WTC11 (cell line): ENCODE measurements around the gene SPTBN4. TPM values are rescaled to one million over a fixed set of nuclear protein-coding genes. Genes with fewer than 3 reads are reported as not detected.

Experiments
- AFF4 ChIP-seq: sonication (generic); formaldehyde crosslinking; IDR thresholded peaks from 2 replicates; pipeline ENCODE4 v1.8.1; 2023; ENCODE audit warnings: mild to moderate bottlenecking, missing genetic modification reagents, borderline replicate concordance
- ARID4B ChIP-seq: sonication (generic); formaldehyde crosslinking; IDR thresholded peaks from 2 replicates; pipeline ENCODE4 v1.8.0; 2023; ENCODE audit warnings: missing genetic modification reagents, mild to moderate bottlenecking, borderline replicate concordance
- ATF3 ChIP-seq: sonication (generic); formaldehyde crosslinking; conservative IDR thresholded peaks from 2 replicates; pipeline ENCODE4 v1.8.1; 2022; ENCODE audit warnings: mild to moderate bottlenecking, missing genetic modification reagents
- CBFB ChIP-seq: sonication (generic); formaldehyde crosslinking; IDR thresholded peaks from 2 replicates; pipeline ENCODE4 v1.8.1; 2022; ENCODE audit warnings: mild to moderate bottlenecking, low read depth, missing genetic modification reagents
- E2F1 ChIP-seq: sonication (generic); formaldehyde crosslinking; IDR thresholded peaks from 2 replicates; pipeline ENCODE4 v1.8.0; 2022; ENCODE audit warnings: mild to moderate bottlenecking, missing genetic modification reagents
- EMX1 ChIP-seq: fragments of 250-450 bp; sonication (Bioruptor Pico); IDR thresholded peaks from 2 replicates; pipeline ENCODE4 v1.8.0; 2021; ENCODE audit warnings: mild to moderate bottlenecking
- ETV6 ChIP-seq: sonication (generic); formaldehyde crosslinking; IDR thresholded peaks from 2 replicates; pipeline ENCODE4 v1.8.1; 2022; ENCODE audit warnings: mild to moderate bottlenecking, missing genetic modification reagents
- IRF2 ChIP-seq: sonication (generic); formaldehyde crosslinking; IDR thresholded peaks from 2 replicates; pipeline ENCODE4 v1.8.0; 2022; ENCODE audit warnings: low read depth, missing genetic modification reagents, borderline replicate concordance
- OVOL2 ChIP-seq: fragments of 250-450 bp; sonication (Bioruptor Pico); IDR thresholded peaks from 2 replicates; pipeline ENCODE4 v1.9.0; 2021; ENCODE audit warnings: mild to moderate bottlenecking, borderline replicate concordance
- PRDM15 ChIP-seq: sonication (generic); formaldehyde crosslinking; IDR thresholded peaks from 2 replicates; pipeline ENCODE4 v1.8.0; 2022; ENCODE audit warnings: missing genetic modification reagents
- SMAD3 ChIP-seq: sonication (generic); formaldehyde crosslinking; IDR thresholded peaks from 2 replicates; pipeline ENCODE4 v1.8.0; 2022; ENCODE audit warnings: missing genetic modification reagents, mild to moderate bottlenecking, borderline replicate concordance
- SP1 ChIP-seq: sonication (generic); formaldehyde crosslinking; conservative IDR thresholded peaks from 2 replicates; pipeline ENCODE4 v1.8.1; 2022; ENCODE audit warnings: missing genetic modification reagents
- STAT6 ChIP-seq: sonication (generic); formaldehyde crosslinking; conservative IDR thresholded peaks from 2 replicates; pipeline ENCODE4 v1.8.1; 2023; ENCODE audit warnings: mild to moderate bottlenecking, low read depth, missing genetic modification reagents, moderate library complexity
- ZNF121 ChIP-seq: sonication (generic); formaldehyde crosslinking; IDR thresholded peaks from 2 replicates; pipeline ENCODE4 v1.8.0; 2023; ENCODE audit warnings: missing genetic modification reagents
- ZNF138 ChIP-seq: sonication (generic); formaldehyde crosslinking; conservative IDR thresholded peaks from 2 replicates; pipeline ENCODE4 v1.8.1; 2022; ENCODE audit warnings: mild to moderate bottlenecking, moderate library complexity, missing genetic modification reagents
- ZNF671 ChIP-seq: fragments of 250-450 bp; sonication (Bioruptor Pico); IDR thresholded peaks from 2 replicates; pipeline ENCODE4 v1.8.0; 2021; ENCODE audit warnings: mild to moderate bottlenecking
- ZSCAN18 ChIP-seq: fragments of 250-450 bp; sonication (Bioruptor Pico); IDR thresholded peaks from 2 replicates; pipeline ENCODE4 v2.1.2; 2022; ENCODE audit warnings: mild to moderate bottlenecking, moderate library complexity
- total RNA-seq: library from RNA; stranded (reverse); gene quantifications from 3 replicates; pipeline ENCODE4 v1.2.3, GENCODE V29; 2021
- TF ChIP-seq, protein P1 (sequence below): sonication (generic); formaldehyde crosslinking; IDR thresholded peaks from 2 replicates; pipeline ENCODE4 v1.8.1; 2022; ENCODE audit warnings: mild to moderate bottlenecking, missing genetic modification reagents, moderate library complexity, borderline replicate concordance

The SPTBN4 gene
- total RNA-seq, 1 experiment from 2014 or later, result 2.8 TPM

- no peak for TF ChIP-seq OVOL2 (CRISPR knock-in tag)
- no peak for TF ChIP-seq E2F1
- TF ChIP-seq ARID4B (CRISPR knock-in tag), result 0 out of 2 replicates have a peak, but pooled peaks have one; percentile 38
- TF ChIP-seq SMAD3 (CRISPR knock-in tag), result no peak
- peak; percentile 44; the same call in 1 of the 2 replicates for TF ChIP-seq ETV6 (CRISPR knock-in tag)
- no peak for TF ChIP-seq STAT6 (CRISPR knock-in tag)
- peak; percentile 80 for TF ChIP-seq SP1 (CRISPR knock-in tag)
- TF ChIP-seq AFF4, result no peak
- no peak for TF ChIP-seq ATF3 (CRISPR knock-in tag)
- no peak for TF ChIP-seq ZNF121 (CRISPR knock-in tag)
- TF ChIP-seq ZNF671 (CRISPR knock-in tag), result no peak
- no peak for TF ChIP-seq ZNF138 (CRISPR knock-in tag)
- TF ChIP-seq, protein P1, sequence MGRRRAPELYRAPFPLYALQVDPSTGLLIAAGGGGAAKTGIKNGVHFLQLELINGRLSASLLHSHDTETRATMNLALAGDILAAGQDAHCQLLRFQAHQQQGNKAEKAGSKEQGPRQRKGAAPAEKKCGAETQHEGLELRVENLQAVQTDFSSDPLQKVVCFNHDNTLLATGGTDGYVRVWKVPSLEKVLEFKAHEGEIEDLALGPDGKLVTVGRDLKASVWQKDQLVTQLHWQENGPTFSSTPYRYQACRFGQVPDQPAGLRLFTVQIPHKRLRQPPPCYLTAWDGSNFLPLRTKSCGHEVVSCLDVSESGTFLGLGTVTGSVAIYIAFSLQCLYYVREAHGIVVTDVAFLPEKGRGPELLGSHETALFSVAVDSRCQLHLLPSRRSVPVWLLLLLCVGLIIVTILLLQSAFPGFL (CRISPR knock-in tag), result no peak
- no peak for TF ChIP-seq EMX1 (CRISPR knock-in tag)
- no peak for TF ChIP-seq CBFB
- no peak for TF ChIP-seq ZSCAN18 (CRISPR knock-in tag)
- no peak for TF ChIP-seq PRDM15 (CRISPR knock-in tag)
- TF ChIP-seq IRF2 (CRISPR knock-in tag), result no peak
Measured at GRCh38 chr19:40576585-40577451, 110.0 kb downstream of the SPTBN4 start, which contains the start of gene SHKBP1 (continued).
